Mesothelial cell of epicardium (in vitro differentiated cells): ENCODE measurements around the gene KIRREL1. TPM values are rescaled to one million over a fixed set of nuclear protein-coding genes. Genes with fewer than 3 reads are reported as not detected.
"Not testable (repeated sequence)": the region's sequence is repeated elsewhere in the genome, so short reads cannot be mapped to it uniquely, and the experiment has no call there.

Experiments
- DNase-seq, 2 experiments: peaks; one replicate each; pipeline ENCODE4 v3.0.0; 2021; ENCODE audit warnings: low spot score in 2 of 2; ENCODE audit not compliant: unreplicated experiment in 2 of 2
- H3K27ac Mint-ChIP-seq: 2 replicates; pipeline ENCODE4 v1.8.0; 2021; ENCODE audit warnings: mixed read lengths
- H3K27me3 Mint-ChIP-seq: 2 replicates; pipeline ENCODE4 v1.8.0; 2021; ENCODE audit warnings: low read depth, mixed read lengths
- H3K36me3 Mint-ChIP-seq: 2 replicates; pipeline ENCODE4 v1.8.0; 2021; ENCODE audit warnings: mixed read lengths
- H3K4me1 Mint-ChIP-seq: 2 replicates; pipeline ENCODE4 v1.8.0; 2021; ENCODE audit warnings: mixed read lengths
- H3K4me3 Mint-ChIP-seq: 2 replicates; pipeline ENCODE4 v1.8.0; 2021; ENCODE audit warnings: mild to moderate bottlenecking, moderate library complexity, mixed read lengths
- H3K9me3 Mint-ChIP-seq: 2 replicates; pipeline ENCODE4 v1.8.0; 2021; ENCODE audit warnings: mixed read lengths
- CTCF ChIP-seq: fragments of 200-600 bp; sonication (generic); IDR thresholded peaks from one replicate; pipeline ENCODE4 v1.5.0; 2021; ENCODE audit warnings: antibody characterized with exemption; ENCODE audit not compliant: unreplicated experiment
- total RNA-seq: library from RNA; stranded (reverse); gene quantifications from 3 replicates; pipeline ENCODE4 v1.2.1, GENCODE V29; 2021

The KIRREL1 gene
- total RNA-seq, 1 donor from 2014 or later = 178 TPM

DNA sequence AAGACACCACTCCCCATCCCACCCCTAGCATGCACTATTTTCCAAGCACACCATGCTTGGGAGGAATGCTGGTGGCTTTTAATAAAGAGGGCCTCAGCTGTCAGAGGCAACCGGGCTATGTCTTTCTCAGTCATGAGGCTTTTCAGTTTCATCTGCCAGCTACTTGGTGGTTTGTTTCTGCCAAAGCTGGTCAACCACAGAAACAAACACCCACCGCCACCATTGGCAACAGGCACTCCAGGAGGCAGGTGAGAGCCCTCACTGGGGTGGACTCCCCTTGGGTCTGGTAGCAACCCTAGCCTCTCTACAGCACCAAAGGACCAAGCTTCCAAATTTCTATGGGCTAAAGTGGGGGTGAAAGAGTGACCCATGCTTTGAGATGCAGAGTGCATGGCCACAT is 133.0 kb downstream of the KIRREL1 start:
- no peak overlapping the region for H3K4me3 Mint-ChIP-seq
- DNase-seq = no peak
- no peak for TF ChIP-seq CTCF
- H3K36me3 Mint-ChIP-seq = no peaks in the 10 kb centered on the region
- H3K4me1 Mint-ChIP-seq = peaks cover 8% of the 10 kb centered on the region
- peaks cover 22% of the 10 kb centered on the region for H3K27me3 Mint-ChIP-seq
- H3K9me3 Mint-ChIP-seq = no peaks in the 10 kb centered on the region
- no peak overlapping the region for H3K27ac Mint-ChIP-seq

GRCh38 chr1:158128531-158128930 is 135.1 kb downstream of the KIRREL1 start:
- not testable (repeated sequence) for DNase-seq

DNA sequence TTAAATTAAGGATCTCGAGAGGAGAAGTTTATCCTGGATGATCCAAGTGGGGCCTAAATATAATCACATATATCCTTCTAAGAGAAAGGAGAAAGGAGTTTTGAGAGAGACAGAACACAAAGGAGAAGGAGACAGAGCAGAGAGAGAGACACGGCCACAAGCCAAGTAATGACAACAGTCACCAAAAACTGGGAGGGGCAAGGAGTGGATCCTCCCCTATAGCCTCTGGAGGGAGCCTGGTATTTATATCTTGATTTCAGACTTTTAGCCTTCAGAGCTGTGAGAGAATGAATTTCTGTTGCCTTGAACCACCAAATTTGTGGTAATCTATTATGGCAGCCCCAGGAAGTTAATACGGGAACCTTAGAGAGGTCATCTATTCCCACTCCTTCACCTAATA is 137.8 kb downstream of the KIRREL1 start:
- Mint-ChIP-seq H3K9me3 (no peaks in the 10 kb centered on the region), H3K27ac (no peak overlapping the region), H3K4me3 (no peak overlapping the region), H3K27me3 (peaks cover 14% of the 10 kb centered on the region), H3K4me1 (no peaks in the 10 kb centered on the region), H3K36me3 (no peaks in the 10 kb centered on the region)
- TF ChIP-seq CTCF = no peak
- DNase-seq = no peak

More at GRCh38 chr1:158128531-158128930, 135.1 kb downstream of the KIRREL1 start:
- not testable (repeated sequence) for H3K4me3 Mint-ChIP-seq, H3K9me3 Mint-ChIP-seq, H3K4me1 Mint-ChIP-seq, H3K36me3 Mint-ChIP-seq, H3K27ac Mint-ChIP-seq
- peaks cover 19% of the 10 kb centered on the region for H3K27me3 Mint-ChIP-seq

DNA sequence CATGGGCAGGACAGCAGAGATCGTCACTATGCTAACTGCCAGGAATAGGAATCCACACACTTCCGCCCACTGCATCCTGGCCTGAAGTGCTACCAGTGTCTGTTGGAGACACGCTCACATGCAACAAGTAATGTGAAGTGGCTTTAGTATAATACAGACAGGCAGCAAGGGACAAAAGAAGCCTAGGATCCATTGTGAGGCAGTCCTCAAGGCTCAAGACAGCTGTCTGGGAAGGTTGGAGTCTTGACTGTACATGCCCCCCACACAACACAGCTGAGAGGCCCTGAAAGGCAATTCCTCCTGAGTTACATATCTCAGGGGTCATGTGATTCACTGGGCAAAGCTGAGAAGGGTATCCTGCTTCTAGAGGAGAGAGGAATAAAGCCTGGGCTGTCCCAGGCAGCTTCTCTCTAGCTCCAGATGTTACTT is 147.3 kb downstream of the KIRREL1 start:
- no peak overlapping the region for H3K4me3 Mint-ChIP-seq
- H3K27me3 Mint-ChIP-seq = peaks cover 3% of the 10 kb centered on the region
- no peaks in the 10 kb centered on the region for H3K36me3 Mint-ChIP-seq
- DNase-seq = no peak
- H3K4me1 Mint-ChIP-seq = peaks cover 8% of the 10 kb centered on the region
- TF ChIP-seq CTCF = no peak
- peak overlapping the region; percentile 15 for H3K27ac Mint-ChIP-seq
- H3K9me3 Mint-ChIP-seq = no peaks in the 10 kb centered on the region

- Mint-ChIP-seq H3K27ac (no peak overlapping the region), H3K27me3 (peaks cover 15% of the 10 kb centered on the region), H3K4me3 (no peak overlapping the region)
Observed at GRCh38 chr1:158145173-158145719, 151.8 kb downstream of the KIRREL1 start.

GRCh38 chr1:158146165-158146564 is 152.7 kb downstream of the KIRREL1 start:
- Mint-ChIP-seq H3K27ac (no peak overlapping the region), H3K27me3 (peaks cover 20% of the 10 kb centered on the region), H3K4me1 (peaks cover 11% of the 10 kb centered on the region), H3K4me3 (no peak overlapping the region), H3K36me3 (no peaks in the 10 kb centered on the region), H3K9me3 (no peaks in the 10 kb centered on the region)
- TF ChIP-seq CTCF = no peak
- no peak for DNase-seq

More at GRCh38 chr1:158145173-158145719, 151.8 kb downstream of the KIRREL1 start:
- no peak for DNase-seq
- no peak for TF ChIP-seq CTCF
- no peaks in the 10 kb centered on the region for H3K36me3 Mint-ChIP-seq
- no peaks in the 10 kb centered on the region for H3K9me3 Mint-ChIP-seq
- H3K4me1 Mint-ChIP-seq = peaks cover 16% of the 10 kb centered on the region
